Epithelial cell of proximal tubule (primary cell): ENCODE measurements around the gene ITPR1. TPM values are rescaled to one million over a fixed set of nuclear protein-coding genes. Genes with fewer than 3 reads are reported as not detected.

ENCODE experiments used
- DNase-seq: peaks from one replicate; pipeline ENCODE4 v3.0.0-alpha.2; 2011; ENCODE audit warnings: low read depth
- H3K4me3 ChIP-seq: 2 replicates; pipeline ENCODE4 v1.5.1; 2011; ENCODE audit warnings: low read depth, mild to moderate bottlenecking, low read length
- total RNA-seq: library from RNA; depleted of rRNA; stranded (reverse); fragments of >200 nt; gene quantifications from 2 replicates; pipeline ENCODE4 v1.2.3, GENCODE V29; 2015
- TF ChIP-seq, protein P1 (sequence below): conservative IDR thresholded peaks from 2 replicates; pipeline ENCODE4 v1.5.1; 2012; ENCODE audit warnings: low read depth, mild to moderate bottlenecking, low read length

ITPR1 gene
- total RNA-seq, 1 donor from 2014 or later = 4.6 TPM

DNA sequence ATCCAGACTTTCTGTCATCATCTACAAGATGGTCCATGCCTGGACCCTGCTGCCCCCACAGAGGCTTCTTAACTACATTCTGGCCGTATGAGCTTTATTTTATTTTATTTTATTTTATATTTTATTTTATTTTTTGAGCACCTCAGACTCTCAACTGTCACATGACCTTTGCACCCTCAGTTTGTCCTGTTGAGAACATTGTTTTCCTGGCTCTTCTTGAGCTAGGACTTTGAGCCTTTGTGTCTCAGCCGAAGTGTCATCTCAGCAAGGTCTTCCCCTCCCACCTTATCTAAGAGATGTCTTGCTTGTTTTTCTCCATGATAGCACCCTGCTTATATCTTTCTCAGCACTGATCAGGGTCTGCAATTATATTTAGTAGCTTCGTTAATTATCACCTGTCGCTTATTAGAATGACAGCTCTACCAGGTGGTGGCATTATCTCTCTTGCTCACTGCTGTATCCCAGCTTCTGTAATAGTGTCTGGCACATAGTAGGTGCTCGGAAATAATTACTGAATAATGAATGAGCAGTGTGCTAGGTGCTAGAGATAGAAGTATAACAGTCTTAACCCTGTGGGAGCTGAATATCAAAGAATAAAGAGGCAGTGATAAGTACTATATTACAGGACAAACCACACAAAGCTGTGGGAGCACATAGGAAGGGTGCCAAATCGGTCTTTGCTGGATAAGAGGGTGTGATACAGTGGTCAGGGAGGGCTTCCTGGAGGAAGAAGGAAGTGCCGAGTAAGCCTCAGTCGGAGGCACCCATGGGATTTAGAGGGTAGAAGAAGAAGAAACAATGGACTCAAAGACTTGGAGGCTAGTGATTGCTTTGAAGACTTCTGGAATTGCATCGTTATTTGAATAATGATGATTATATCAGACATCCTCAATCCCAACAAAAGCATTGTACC is 136.2 kb downstream of the ITPR1 start:
- no peak overlapping the region for H3K4me3 ChIP-seq
- TF ChIP-seq, protein P1, sequence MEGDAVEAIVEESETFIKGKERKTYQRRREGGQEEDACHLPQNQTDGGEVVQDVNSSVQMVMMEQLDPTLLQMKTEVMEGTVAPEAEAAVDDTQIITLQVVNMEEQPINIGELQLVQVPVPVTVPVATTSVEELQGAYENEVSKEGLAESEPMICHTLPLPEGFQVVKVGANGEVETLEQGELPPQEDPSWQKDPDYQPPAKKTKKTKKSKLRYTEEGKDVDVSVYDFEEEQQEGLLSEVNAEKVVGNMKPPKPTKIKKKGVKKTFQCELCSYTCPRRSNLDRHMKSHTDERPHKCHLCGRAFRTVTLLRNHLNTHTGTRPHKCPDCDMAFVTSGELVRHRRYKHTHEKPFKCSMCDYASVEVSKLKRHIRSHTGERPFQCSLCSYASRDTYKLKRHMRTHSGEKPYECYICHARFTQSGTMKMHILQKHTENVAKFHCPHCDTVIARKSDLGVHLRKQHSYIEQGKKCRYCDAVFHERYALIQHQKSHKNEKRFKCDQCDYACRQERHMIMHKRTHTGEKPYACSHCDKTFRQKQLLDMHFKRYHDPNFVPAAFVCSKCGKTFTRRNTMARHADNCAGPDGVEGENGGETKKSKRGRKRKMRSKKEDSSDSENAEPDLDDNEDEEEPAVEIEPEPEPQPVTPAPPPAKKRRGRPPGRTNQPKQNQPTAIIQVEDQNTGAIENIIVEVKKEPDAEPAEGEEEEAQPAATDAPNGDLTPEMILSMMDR = no peak

DNA sequence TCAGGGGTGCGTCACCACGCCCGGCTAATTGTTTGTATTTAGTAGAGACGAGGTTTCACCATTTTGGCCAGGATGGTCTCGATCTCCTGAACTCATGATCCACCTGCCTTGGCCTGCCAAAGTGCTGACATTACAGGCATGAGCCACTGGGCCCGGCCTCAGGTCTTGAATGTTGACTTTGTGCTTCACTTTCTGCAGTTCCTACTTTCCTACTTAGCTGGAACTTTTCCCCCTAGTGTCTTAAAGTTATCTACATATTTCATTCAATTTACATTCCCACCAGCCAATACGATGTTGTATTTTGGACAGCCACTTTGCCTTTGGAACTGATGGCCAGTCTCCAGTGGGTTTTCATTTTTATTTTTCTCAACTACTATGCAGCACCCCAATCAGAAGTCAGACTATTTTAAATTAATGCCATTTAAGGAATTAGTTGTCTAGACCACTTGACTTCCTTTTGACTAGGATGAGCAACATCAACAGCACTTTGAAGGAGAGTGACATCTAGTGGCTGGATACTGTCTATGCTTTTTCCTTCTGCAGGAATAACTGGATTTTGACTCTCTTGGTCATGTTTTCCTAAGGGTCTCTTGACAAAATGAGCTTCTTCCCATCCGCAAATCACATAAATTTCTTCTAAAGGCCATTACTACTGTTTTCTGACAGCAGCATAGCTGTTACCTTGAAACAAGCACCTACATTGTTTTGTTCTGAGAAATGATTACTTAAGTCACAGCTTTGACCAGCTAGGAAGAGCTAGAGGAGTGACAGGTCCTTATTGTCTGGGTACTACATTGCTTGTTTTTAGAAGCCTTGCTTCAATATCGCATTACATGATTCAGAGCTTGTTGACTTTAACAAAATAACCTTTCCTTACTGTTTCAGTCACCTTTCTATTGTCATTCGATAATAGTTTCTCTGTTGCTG is 140.2 kb downstream of the ITPR1 start:
- TF ChIP-seq, protein P1 = peak; percentile 92
- peak; percentile 19 for DNase-seq
- H3K4me3 ChIP-seq = no peak overlapping the region

More for the DNA sequence above, 136.2 kb downstream of the ITPR1 start:
- DNase-seq = no peak

DNA sequence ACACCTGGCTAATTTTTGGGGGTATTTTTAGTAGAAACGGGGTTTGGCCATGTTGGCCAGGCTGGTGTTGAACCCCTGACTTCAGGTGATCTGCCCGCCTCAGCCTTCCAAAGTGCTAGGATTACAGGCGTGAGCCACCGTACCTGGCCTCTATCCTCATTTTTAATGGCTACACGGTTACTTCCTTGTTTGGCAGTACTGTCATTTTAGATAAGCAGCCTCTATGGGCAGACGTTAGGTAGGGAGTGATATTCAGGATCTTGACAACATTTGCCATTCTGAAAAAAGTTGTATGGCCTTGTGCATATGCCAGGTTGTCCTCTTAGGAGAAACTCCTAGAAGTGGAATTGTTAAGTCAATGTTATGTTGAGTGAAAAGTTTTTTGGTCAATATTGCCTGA is 141.7 kb downstream of the ITPR1 start:
- TF ChIP-seq, protein P1 = no peak
- no peak overlapping the region for H3K4me3 ChIP-seq
- DNase-seq = no peak

DNA sequence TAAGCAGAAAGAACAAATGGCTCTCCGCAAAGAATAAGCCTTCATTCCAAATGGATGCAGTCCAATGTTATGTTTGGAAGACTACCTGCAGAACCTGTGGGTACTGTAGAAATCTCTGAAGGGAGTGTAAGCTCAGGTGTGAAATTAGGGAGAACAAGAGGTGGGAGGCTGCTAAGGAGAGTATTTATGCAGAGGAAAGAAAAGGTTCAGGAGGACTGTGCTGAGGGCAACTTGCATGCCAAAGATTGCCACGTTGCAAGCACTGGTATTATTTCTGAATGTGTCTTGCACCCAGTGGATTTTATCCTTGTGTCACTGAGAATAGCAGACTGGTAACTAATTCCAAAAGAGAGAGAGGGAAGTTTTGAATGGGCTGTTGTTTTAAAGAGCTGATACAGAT is 144.1 kb downstream of the ITPR1 start:
- H3K4me3 ChIP-seq = no peak overlapping the region
- TF ChIP-seq, protein P1 = no peak
- no peak for DNase-seq

DNA sequence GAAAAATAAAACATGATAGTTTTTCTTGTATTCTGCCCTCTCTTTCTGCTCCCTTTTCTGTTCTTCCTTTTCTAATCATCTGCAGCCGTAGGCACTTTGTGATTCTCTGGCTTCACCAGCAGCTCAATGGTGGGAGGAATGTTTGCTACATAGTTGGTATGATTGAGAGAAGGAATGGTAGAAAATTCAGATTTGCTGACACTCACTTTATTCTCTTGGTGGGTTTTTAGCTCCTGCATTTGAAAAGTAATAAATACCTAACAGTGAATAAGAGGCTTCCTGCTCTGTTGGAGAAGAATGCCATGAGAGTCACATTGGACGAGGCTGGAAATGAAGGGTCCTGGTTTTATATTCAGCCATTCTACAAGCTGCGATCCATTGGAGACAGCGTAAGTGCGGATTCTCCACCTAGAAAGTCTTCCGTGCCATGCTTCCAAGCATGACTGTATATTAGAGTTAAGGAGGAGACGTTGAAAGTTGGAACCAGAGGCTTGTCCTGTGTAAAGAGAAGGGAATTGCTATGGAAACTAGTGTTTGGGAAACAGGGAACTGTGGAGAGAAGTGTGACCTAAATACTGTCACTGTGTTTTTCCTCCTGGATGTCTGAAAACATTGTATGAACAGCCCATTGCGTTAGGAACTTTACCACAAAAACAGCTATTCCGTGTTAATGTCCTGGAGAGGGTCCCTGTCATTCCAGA is 148.9 kb downstream of the ITPR1 start:
- H3K4me3 ChIP-seq = no peak overlapping the region
- DNase-seq = no peak
- TF ChIP-seq, protein P1 = no peak

DNA sequence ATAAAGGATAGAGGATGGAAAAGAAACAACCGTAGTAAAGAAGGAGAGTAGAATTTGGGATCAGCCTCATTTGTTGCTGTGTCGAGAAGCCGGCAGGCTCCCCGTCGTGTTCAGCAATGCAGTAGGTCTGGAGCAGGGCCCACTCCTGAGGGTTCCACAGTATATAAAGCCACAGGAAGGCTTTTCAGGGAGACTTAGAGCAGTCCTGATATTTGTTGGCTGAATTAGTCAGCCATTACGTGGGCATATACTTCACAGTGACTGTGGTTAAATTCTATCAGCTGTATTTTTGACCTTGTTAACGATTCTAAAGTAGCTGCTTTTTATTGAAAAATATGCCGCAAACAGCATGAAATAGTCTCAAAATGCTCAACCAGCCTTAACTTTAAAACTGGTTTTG is 149.5 kb downstream of the ITPR1 start:
- no peak overlapping the region for H3K4me3 ChIP-seq
- no peak for DNase-seq
- TF ChIP-seq, protein P1 = no peak
